NCI-H526 (cell line): ENCODE results near the gene GABRA5.
"Not testable (repeated sequence)": the region's sequence is repeated elsewhere in the genome, so short reads cannot be mapped to it uniquely, and the experiment has no call there.

Experiments
- DNase-seq, 2 experiments: peaks; one replicate each; lab custom pipeline; 2025; lab: John Stamatoyannopoulos, UW

GABRA5 gene

GRCh38 chr15:26866298-26867199, at the start of gene GABRA5:
Gene GABRA5 (plus strand): TSS chr15:26867062. CDS start chr15:26869249, 2,187 bp downstream.
- DNase-seq = peak; percentile 6 to 64

GRCh38 chr15:26831191-26831590, 35.7 kb upstream of the GABRA5 start:
- not testable (repeated sequence) for DNase-seq

- no peak for DNase-seq
Observed at GRCh38 chr15:26831951-26832350, 34.9 kb upstream of the GABRA5 start.

GRCh38 chr15:26838742-26839460, 28.0 kb upstream of the GABRA5 start:
- peak in 1 of 2 experiments; percentile 37 for DNase-seq

- DNase-seq = no peak
Observed at GRCh38 chr15:26841514-26841913, 25.3 kb upstream of the GABRA5 start.

GRCh38 chr15:26841941-26842340, 24.9 kb upstream of the GABRA5 start:
- DNase-seq = no peak

GRCh38 chr15:26842391-26842790, 24.5 kb upstream of the GABRA5 start:
- DNase-seq = no peak

GRCh38 chr15:26844901-26845300, 22.0 kb upstream of the GABRA5 start:
- DNase-seq = no peak

GRCh38 chr15:26848498-26848897, 18.4 kb upstream of the GABRA5 start:
- DNase-seq = no peak

- DNase-seq = no peak
Observed at GRCh38 chr15:26850161-26850560, 16.7 kb upstream of the GABRA5 start.

GRCh38 chr15:26852980-26853379, 13.9 kb upstream of the GABRA5 start:
- DNase-seq = no peak

GRCh38 chr15:26854435-26854834, 12.4 kb upstream of the GABRA5 start:
- no peak for DNase-seq

GRCh38 chr15:26864664-26865191, 2.1 kb upstream of the GABRA5 start:
- DNase-seq = peak; percentile 6 to 65

- peak in 1 of 2 experiments; percentile 37 for DNase-seq
Observed at GRCh38 chr15:26867200-26868007, 542 bp downstream of the GABRA5 start.

- no peak for DNase-seq
Observed at GRCh38 chr15:26868029-26868685, 1.3 kb downstream of the GABRA5 start.

- DNase-seq = no peak
Observed at GRCh38 chr15:26869628-26870027, 2.8 kb downstream of the GABRA5 start.

GRCh38 chr15:26870346-26870745, 3.5 kb downstream of the GABRA5 start:
- DNase-seq = no peak

GRCh38 chr15:26872206-26872605, 5.3 kb downstream of the GABRA5 start:
- no peak for DNase-seq

- DNase-seq = no peak
Observed at GRCh38 chr15:26873846-26874245, 7.0 kb downstream of the GABRA5 start.

- no peak for DNase-seq
Observed at GRCh38 chr15:26874774-26875475, 8.1 kb downstream of the GABRA5 start.

- no peak for DNase-seq
Observed at GRCh38 chr15:26875476-26875850, 8.6 kb downstream of the GABRA5 start.
